OCI-M1 (cell line): ENCODE measurements around the gene MTARC1.

Experiments
- DNase-seq: peaks from one replicate; lab custom pipeline; 2025; lab: John Stamatoyannopoulos, UW

The MTARC1 gene

GRCh38 chr1:220770245-220770913 is 16.3 kb upstream of the MTARC1 start:
- no peak for DNase-seq

DNA sequence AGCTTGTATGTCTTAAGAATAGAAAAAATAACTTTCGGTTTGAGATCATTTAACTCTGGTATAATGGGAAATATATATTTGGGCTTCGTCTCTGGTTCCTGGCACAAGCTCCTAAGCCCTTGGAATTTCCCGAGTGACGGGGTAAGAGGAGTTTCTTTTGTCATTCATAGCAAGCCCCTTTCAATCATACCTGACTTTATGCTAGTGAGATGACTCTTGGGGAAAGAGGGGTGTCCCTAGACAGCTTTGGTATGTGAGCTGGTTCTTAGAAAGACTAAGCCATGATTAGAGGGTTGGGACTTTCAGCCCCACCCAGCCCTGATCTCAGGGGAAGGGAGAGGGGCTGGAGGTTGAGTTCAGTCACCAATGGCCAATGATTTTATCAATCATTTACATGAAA is 13.9 kb upstream of the MTARC1 start:
- no peak for DNase-seq

DNA sequence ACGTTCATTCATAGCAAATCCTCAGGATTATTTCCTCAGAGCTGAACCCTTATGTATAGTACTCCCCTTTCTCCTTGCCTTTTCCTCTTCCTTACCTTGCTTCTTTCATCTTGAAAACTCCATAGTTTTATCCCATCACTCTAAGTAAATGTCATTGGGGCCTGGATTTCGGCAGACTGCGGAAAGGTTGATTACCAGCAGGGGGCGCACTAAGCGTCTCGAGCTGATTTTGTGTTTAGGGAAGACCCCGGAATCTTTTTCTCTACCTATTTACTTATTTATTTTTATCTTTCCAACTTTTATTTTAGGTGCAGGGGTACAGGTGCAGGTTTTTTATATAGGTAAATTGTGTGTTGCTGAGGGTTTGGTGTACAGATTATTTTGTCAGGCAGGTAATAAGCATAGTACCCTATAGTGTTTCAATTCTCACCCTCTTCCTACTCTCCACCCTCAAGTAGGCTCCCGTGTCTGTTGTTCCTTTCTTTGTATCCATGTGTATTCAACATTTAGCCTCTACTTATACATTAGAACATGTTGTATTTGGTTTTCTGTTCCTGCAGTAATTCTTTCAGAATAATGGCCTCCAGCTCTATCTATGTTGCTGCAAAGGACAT is 11.4 kb upstream of the MTARC1 start:
- DNase-seq: peak; percentile 63

- no peak for DNase-seq
Measured at GRCh38 chr1:220776254-220776653, 10.5 kb upstream of the MTARC1 start.

DNA sequence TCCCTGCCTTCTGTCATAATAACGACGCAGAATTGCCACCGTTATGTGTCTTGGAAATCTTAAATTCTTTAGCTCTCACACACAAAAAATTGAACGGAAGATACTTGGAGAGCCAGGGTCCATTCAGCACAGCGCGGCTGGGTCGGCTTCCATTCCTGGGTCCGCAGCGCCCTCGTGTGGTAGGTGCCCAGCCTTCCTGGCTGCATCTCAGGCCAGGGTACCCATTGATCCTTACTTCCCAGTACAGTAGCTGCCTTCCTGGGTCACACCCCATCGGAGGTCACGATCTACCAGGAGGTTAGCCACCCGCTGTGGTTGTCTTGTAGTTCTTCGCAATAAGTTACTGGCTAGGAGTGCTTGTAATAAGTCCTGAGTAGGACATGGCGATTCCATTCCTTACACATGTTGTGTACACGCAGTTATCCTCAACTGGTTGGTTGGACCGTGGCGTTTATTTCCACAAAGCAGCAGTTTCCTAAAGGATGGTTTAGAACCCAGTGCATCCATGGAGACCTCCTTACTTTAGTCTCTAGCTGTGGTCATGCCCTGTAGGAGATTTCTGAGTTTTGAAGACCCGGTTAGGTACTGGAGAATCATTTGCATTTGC is 9.9 kb upstream of the MTARC1 start:
- DNase-seq: peak; percentile 79

- no peak for DNase-seq
Measured at GRCh38 chr1:220783453-220783852, 3.3 kb upstream of the MTARC1 start.

DNA sequence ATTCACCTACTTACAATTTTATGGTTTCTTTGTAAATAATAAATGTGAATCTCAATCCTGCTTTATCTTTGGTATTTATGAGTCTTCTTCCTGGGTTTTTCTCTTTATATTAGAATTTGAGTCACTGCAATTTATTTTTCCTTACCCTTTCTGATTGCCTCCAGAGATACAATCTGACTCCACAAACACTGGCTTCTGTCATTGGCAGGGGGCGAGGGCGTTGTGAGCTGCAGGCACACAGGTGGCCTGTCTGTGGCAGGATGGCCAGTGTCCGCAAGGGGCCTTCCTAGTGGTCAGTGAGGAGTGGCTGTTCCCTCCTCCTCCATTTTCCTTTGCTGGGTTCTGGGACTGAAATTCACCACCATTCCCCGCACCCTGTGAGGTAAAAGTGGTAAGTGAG is 2.0 kb upstream of the MTARC1 start:
- DNase-seq: no peak

GRCh38 chr1:220785166-220786056 is 1.3 kb upstream of the MTARC1 start:
- no peak for DNase-seq

DNA sequence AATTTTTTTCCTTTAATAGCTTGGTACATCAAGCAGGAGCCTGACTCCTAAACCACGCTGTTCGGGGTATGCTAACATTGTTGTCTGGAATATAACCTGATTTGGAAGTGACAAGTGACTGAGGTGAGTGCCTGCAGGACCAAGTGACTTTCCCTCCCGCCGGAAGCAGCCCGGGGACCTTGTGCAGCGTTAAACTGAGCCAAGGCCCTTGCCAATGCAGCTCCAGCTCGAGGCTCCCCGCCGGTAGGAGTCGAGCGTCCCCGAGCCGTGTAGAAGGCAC is 716 bp upstream of the MTARC1 start:
- no peak for DNase-seq

DNA sequence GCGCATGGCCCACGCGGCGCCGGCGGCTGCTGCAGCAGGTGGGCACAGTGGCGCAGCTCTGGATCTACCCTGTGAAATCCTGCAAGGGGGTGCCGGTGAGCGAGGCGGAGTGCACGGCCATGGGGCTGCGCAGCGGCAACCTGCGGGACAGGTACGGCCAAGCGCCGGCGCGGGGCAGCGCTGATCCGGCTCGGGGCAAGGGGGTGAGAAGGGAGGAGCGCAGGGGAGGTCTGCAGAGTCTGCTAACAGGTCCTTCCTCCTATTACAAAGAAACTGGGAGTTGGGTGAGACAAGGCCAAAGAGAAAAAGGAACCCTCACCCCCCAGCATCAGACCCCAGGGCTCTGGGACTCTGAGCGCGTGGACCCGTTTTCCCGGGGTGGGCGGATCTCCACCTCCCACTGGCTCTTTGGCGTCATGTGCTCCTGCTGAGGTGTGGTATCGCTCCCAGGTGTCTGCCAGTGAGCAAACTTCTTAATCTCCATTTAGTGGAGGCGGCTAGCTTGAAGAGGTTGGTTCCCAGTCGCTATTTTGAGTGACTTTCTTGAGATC is 431 bp downstream of the MTARC1 start:
- no peak for DNase-seq

GRCh38 chr1:220788900-220789299 is 2.2 kb downstream of the MTARC1 start:
- no peak for DNase-seq

- peak; percentile 19 for DNase-seq
Measured at GRCh38 chr1:220789532-220790147, 2.9 kb downstream of the MTARC1 start.

- DNase-seq: peak; percentile 19
Measured at GRCh38 chr1:220791285-220791684, 4.6 kb downstream of the MTARC1 start.

- DNase-seq: peak; percentile 61
Measured at GRCh38 chr1:220791956-220792355, 5.2 kb downstream of the MTARC1 start.

- peak; percentile 27 for DNase-seq
Measured at GRCh38 chr1:220796530-220796929, 9.8 kb downstream of the MTARC1 start.

- no peak for DNase-seq
Measured at GRCh38 chr1:220797044-220797443, 10.3 kb downstream of the MTARC1 start.

DNA sequence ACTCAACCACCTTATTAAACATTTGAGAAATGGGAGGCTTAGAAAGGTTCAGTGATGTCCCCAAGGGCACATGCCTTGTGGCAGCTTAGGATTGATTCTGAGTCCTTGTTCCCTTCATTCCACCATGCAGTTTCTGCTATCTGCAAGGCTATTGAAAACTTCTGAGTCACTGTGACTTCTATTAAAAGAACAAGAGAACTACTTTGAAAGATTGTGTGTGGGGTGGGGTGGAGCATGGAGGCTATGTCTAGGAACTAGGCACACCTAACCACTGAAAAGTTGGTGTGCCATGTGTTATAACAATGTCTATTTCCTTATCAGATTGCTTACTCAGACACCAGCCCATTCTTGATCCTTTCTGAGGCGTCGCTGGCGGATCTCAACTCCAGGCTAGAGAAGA is 10.8 kb downstream of the MTARC1 start:
- peak; percentile 77 for DNase-seq

GRCh38 chr1:220798338-220798737 is 11.6 kb downstream of the MTARC1 start:
- no peak for DNase-seq

- DNase-seq: no peak
Measured at GRCh38 chr1:220800262-220800661, 13.5 kb downstream of the MTARC1 start.

- peak; percentile 69 for DNase-seq
Measured at GRCh38 chr1:220803401-220804201, 16.9 kb downstream of the MTARC1 start.

- no peak for DNase-seq
Measured at GRCh38 chr1:220804202-220804586, 17.5 kb downstream of the MTARC1 start.
